Psoas muscle (tissue), 8 donors: ENCODE data around the gene ACOXL. TPM values are rescaled to one million over a fixed set of nuclear protein-coding genes. Genes with fewer than 3 reads are reported as not detected.

Source experiments
- ATAC-seq, 4 donors: fragments of 200-7000 bp; cut with Tn5 transposase; one replicate each; pipeline ENCODE4 v1.9.1; 2020; ENCODE audit warnings: moderate library complexity in 3 of 4, mild to moderate bottlenecking in 2 of 4
- DNase-seq, 2 donors: peaks; one replicate each; pipeline ENCODE4 v3.0.0-alpha.2; 2020
- H3K27ac ChIP-seq: fragments of 200-600 bp; one replicate; pipeline ENCODE4 v1.8.0; 2022
- H3K27me3 ChIP-seq, 3 donors: fragments of 200-600 bp in 1 of 3; one replicate each; pipeline versions ENCODE4 v1.6.1 to v1.8.0; 2013 to 2022; ENCODE audit warnings: low read length in 2 of 3, mild to moderate bottlenecking in 2 of 3, moderate library complexity in 1 of 3; ENCODE audit not compliant: insufficient read depth in 3 of 3
- H3K36me3 ChIP-seq, 2 donors: fragments of 200-600 bp in 1 of 2; one replicate each; pipeline versions ENCODE4 v1.6.1 to v1.8.0; 2013 to 2022; ENCODE audit warnings: low read depth in 1 of 2, mild to moderate bottlenecking in 1 of 2, moderate library complexity in 1 of 2; ENCODE audit not compliant: insufficient read depth in 1 of 2
- H3K4me1 ChIP-seq: fragments of 200-600 bp; one replicate; pipeline ENCODE4 v1.8.0; 2022
- H3K4me3 ChIP-seq: fragments of 200-600 bp; one replicate; pipeline ENCODE4 v1.8.0; 2022; ENCODE audit warnings: mild to moderate bottlenecking
- H3K9me3 ChIP-seq: fragments of 200-600 bp; one replicate; pipeline ENCODE4 v1.8.0; 2022
- WGBS, 3 donors: extraction: QIAGEN DNeasy Blood & Tissue Kit; methylation state at CpG; one replicate each; pipeline versions ENCODE4 v1.1.6 to v1.1.7; 2013; 5-methylcytosine and 5-hydroxymethylcytosine counted together
- intact Hi-C, 2 donors: fragments of 100-400 bp; cut with DNase I; formaldehyde crosslinking; loops; one replicate each; pipeline versions ENCODE4 v1.11.0 to v1.14.2; 2022
- polyA plus RNA-seq, 3 donors: library from polyadenylated mRNA; stranded (reverse); fragments of 200-250 nt; gene quantifications; one replicate each; pipeline ENCODE4 v1.2.3, GENCODE V29; 2013
- total RNA-seq, 4 donors: library from RNA; stranded (reverse); fragmentation: NEBNext Ultra II Directional in 2 of 4; extraction: Animal tissue kit (Norgen Biotek cat#: 25700) in 2 of 4; gene quantifications; one replicate each; pipeline versions ENCODE4 v1.2.1 to v1.2.4, GENCODE V29; 2021 to 2023
- TF ChIP-seq, protein P1 (sequence below): fragments of 200-600 bp; IDR thresholded peaks from one replicate; pipeline ENCODE4 v1.8.0; 2022; ENCODE audit warnings: antibody characterized with exemption
- donor health status: healthy with polysubstance abuse.
- donor health status: DM: no; HTN: no; CAD: no; lungs with moderate emphysema.
- donor health status: Bipolar disorder and iron deficiency.
- donor health status: healthy.
- donor health status: DM: yes; HTN: yes; CAD: no.
- donor health status: DM: no; HTN: no; CAD: no.
- donor health status: DM: no; HTN: no; CAD: no.
- donor health status: DM: yes; HTN: yes; CAD: no.

The ACOXL gene
- total and polyA plus RNA-seq, 7 donors = 0.01 TPM; not detected in 6

DNA sequence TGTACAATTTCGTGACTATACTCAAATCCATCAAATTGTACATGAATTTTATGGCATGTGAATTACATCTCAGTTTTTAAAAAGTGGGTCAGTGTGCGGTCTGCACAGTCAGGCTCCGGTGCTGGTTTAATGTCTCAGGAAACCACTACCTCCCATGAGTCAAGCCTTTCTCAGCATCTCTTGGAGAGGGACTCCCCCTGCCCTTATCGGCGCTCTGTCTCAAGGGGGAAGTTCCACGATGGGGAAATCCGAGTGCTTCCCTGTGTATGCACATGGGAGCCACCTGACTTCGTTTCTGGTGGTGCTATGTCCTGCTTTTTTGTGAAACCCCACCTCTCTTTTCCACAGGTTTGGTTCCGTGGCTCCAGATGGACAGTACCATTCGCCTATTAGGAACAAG is 72.5 kb downstream of the ACOXL start:
- peaks cover 15% of the 10 kb centered on the region for H3K4me1 ChIP-seq
- intact Hi-C loops = no loop called here

DNA sequence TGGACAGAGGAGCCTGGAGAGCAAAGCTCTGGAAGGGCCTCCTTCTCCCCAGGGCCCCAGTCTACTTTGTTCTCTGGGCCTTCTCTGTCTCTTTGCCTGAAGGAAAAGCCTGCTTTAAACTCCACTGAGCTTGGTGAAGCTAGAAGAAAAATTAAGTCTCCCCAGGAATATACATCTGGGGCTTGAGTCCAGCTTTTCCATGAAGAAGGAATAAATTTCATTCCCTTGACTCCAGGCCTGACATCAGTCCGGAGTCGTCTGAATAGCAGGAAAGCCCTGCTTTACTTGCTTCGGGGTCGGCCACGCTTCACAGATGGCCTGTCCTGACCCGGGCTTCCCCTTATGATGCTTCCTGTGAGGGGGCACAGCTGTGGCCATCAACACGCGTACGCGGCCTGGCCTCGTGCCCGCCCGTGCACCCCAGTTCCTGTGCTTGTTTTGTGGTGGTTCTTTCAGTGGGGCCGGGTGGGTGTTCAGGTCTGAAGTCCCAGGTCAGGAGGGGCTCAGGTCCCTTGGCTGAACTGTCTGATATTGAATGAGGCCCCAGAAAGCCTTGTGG is 73.6 kb downstream of the ACOXL start:
- H3K27ac ChIP-seq = no peak overlapping the region
- intact Hi-C loops = no loop called here
- DNase-seq (no peak), ATAC-seq (no peak)
- peaks cover 15% of the 10 kb centered on the region for H3K4me1 ChIP-seq
- peaks cover 0 to 3% (median 0%) of the 10 kb centered on the region in 3 donors for H3K27me3 ChIP-seq
- H3K9me3 ChIP-seq = no peaks in the 10 kb centered on the region
- WGBS, 3 donors = 59 to 71% (median 64%) methylated on average over 14 of the region's 14 CpGs
- TF ChIP-seq, protein P1, sequence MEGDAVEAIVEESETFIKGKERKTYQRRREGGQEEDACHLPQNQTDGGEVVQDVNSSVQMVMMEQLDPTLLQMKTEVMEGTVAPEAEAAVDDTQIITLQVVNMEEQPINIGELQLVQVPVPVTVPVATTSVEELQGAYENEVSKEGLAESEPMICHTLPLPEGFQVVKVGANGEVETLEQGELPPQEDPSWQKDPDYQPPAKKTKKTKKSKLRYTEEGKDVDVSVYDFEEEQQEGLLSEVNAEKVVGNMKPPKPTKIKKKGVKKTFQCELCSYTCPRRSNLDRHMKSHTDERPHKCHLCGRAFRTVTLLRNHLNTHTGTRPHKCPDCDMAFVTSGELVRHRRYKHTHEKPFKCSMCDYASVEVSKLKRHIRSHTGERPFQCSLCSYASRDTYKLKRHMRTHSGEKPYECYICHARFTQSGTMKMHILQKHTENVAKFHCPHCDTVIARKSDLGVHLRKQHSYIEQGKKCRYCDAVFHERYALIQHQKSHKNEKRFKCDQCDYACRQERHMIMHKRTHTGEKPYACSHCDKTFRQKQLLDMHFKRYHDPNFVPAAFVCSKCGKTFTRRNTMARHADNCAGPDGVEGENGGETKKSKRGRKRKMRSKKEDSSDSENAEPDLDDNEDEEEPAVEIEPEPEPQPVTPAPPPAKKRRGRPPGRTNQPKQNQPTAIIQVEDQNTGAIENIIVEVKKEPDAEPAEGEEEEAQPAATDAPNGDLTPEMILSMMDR = no peak
- no peaks in the 10 kb centered on the region for H3K36me3 ChIP-seq
- H3K4me3 ChIP-seq = no peak overlapping the region

More for the DNA sequence above, 72.5 kb downstream of the ACOXL start:
- TF ChIP-seq, protein P1 = no peak
- Histone ChIP-seq H3K27me3 (peaks cover 0 to 3% (median 0%) of the 10 kb centered on the region in 3 donors), H3K27ac (no peak overlapping the region), H3K36me3 (no peaks in the 10 kb centered on the region), H3K4me3 (no peak overlapping the region), H3K9me3 (no peaks in the 10 kb centered on the region)
- no peak for ATAC-seq
- DNase-seq = no peak
- WGBS, 3 donors = 87 to 89% (median 89%) methylated on average over 10 of the region's 10 CpGs

DNA sequence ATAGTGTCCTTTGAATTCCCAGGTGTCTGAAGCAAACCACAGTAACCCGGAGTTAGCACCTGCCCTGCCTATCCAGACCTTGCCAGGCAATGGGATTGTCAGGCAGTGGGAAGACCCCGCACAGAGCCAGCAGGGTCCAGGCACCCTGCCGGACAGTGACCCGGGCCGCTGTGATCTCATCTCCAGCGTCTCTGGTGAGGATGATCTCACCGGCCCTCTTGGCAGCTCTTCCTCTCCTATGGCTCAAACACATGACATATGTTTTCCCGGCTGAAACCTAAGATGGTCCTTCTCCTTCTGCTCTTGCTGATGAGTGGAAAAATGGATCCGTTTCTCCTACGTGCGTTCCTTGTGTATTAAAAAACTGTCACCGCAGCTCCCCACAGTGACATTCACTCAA is 75.1 kb downstream of the ACOXL start:
- Histone ChIP-seq H3K9me3 (no peaks in the 10 kb centered on the region), H3K27ac (peak overlapping the region; percentile 74), H3K4me1 (peaks cover 15% of the 10 kb centered on the region), H3K36me3 (no peaks in the 10 kb centered on the region), H3K27me3 (no peaks in the 10 kb centered on the region), H3K4me3 (no peak overlapping the region)
- TF ChIP-seq, protein P1 = no peak
- 11 to 12% (median 11%) methylated on average over 12 of the region's 12 CpGs for WGBS, 3 donors
- peak; percentile 87 to 96 (median 93) for ATAC-seq
- peak; percentile 61 to 79 for DNase-seq
- intact Hi-C loops = no loop called here

DNA sequence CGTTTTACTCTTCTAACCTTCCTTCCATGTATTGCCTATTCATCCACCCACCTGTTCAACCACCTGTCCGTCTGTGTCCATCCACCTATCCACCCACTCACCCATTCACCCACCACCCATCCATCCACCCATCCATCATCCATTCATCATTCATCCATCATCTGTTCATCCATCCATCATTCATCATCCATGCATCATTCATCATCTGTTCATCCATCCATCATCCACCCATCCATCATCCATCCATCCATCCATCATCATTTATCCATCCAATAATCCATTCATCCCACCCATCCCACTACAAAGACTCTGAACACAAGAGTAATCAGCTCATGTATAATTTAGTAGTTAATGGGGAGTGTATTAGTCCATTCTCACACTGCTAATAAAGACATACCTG is 78.0 kb downstream of the ACOXL start:
- Histone ChIP-seq H3K27me3 (no peaks in the 10 kb centered on the region), H3K4me1 (peaks cover 17% of the 10 kb centered on the region), H3K27ac (no peak overlapping the region), H3K4me3 (no peak overlapping the region), H3K36me3 (no peaks in the 10 kb centered on the region), H3K9me3 (no peaks in the 10 kb centered on the region)
- ATAC-seq = no peak
- WGBS, 3 donors = 78 to 83% (median 81%) methylated on average over 2 of the region's 2 CpGs
- intact Hi-C loops = loop anchor here (2.0 to 10.0 kb wide), 3 partner anchors 44 to 314 kb away; partner anchors contain the start of gene BCL2L11 (in 1 of the 2)
- TF ChIP-seq, protein P1 = no peak
- no peak for DNase-seq
